Measurements from ENCODE around the gene XPR1.

- TF ChIP-seq CTCF (IDR thresholded peaks at IDR 0.05): no peak
- no peak for TF ChIP-seq POLR2A (IDR thresholded peaks at IDR 0.05; ENCODE audit: low read depth)
- TF ChIP-seq EP300 (IDR thresholded peaks at IDR 0.05): no peak
- TF ChIP-seq POLR2AphosphoS5 (IDR thresholded peaks at IDR 0.05): no peak
Observed at GRCh38 chr1:180934563-180934962, 302.7 kb downstream of the XPR1 start.

Data from esophagus muscularis mucosa (tissue), 4 donors.